Measurements from ENCODE around the gene FBXO21.

- TF ChIP-seq, protein P1, sequence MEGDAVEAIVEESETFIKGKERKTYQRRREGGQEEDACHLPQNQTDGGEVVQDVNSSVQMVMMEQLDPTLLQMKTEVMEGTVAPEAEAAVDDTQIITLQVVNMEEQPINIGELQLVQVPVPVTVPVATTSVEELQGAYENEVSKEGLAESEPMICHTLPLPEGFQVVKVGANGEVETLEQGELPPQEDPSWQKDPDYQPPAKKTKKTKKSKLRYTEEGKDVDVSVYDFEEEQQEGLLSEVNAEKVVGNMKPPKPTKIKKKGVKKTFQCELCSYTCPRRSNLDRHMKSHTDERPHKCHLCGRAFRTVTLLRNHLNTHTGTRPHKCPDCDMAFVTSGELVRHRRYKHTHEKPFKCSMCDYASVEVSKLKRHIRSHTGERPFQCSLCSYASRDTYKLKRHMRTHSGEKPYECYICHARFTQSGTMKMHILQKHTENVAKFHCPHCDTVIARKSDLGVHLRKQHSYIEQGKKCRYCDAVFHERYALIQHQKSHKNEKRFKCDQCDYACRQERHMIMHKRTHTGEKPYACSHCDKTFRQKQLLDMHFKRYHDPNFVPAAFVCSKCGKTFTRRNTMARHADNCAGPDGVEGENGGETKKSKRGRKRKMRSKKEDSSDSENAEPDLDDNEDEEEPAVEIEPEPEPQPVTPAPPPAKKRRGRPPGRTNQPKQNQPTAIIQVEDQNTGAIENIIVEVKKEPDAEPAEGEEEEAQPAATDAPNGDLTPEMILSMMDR (IDR thresholded peaks at IDR 0.05), result no peak
- TF ChIP-seq EZH2 (IDR thresholded peaks at IDR 0.05; ENCODE audit: borderline replicate concordance, insufficient read depth, low read depth, low read length, poor library complexity, severe bottlenecking), result no peak
These were observed 60.9 kb downstream of the FBXO21 start for GRCh38 chr12:117129391-117129790.
